ENCODE measurements around the gene BEND7. TPM values are rescaled to one million over a fixed set of nuclear protein-coding genes. Genes with fewer than 3 reads are reported as not detected.

BEND7 gene
- total and polyA plus RNA-seq, 9 of the 15 experiments (the other 6 are each of a cell fraction or from before 2014, with no cell fraction given), result 1.3 to 11.4 (median 5.2) TPM

GRCh38 chr10:13559124-13559700 lies 30.4 kb upstream of the BEND7 start (continued):
- no peak for TF ChIP-seq TSC22D4 (tag; IDR thresholded peaks at IDR 0.05)
- TF ChIP-seq MEF2A (IDR thresholded peaks at IDR 0.05; ENCODE audit: control insufficient read depth, low read depth, low read length), result no peak
- no peak for TF ChIP-seq NFYB (IDR thresholded peaks at IDR 0.05; ENCODE audit: extremely low read depth, insufficient read length)
- no peak for TF ChIP-seq CGGBP1 (CRISPR knock-in tag; IDR thresholded peaks at IDR 0.05)
- TF ChIP-seq GTF2F1 (IDR thresholded peaks at IDR 0.05; ENCODE audit: low read depth, low read length), result no peak
- TF ChIP-seq TFAP4 (CRISPR knock-in tag; IDR thresholded peaks at IDR 0.05; ENCODE audit: borderline replicate concordance), result no peak
- no peak for TF ChIP-seq RBFOX2 (IDR thresholded peaks at IDR 0.05; ENCODE audit: low read depth, low read length)
- TF ChIP-seq U2AF1 (optimal IDR thresholded peaks at IDR 0.05; ENCODE audit: low read depth, low read length), result no peak

GRCh38 chr10:13555884-13556510 lies 27.2 kb upstream of the BEND7 start:
- Histone ChIP-seq H3K9me1 (ENCODE audit: control insufficient read depth, insufficient read depth, low read length) (no peaks in the 10 kb centered on the region), H3K27ac (ENCODE audit: extremely low read depth, low read depth, low read length) (no peak overlapping the region), H3K9me3 (replicated peaks; ENCODE audit: control insufficient read depth, insufficient read depth, low read depth, low read length) (no peaks in the 10 kb centered on the region), H4K20me1 (replicated peaks; ENCODE audit: control insufficient read depth, insufficient read depth, low read length) (no peaks in the 10 kb centered on the region), H3K4me2 (ENCODE audit: insufficient read depth, low read length) (no peak overlapping the region), H3K4me3 (no peak overlapping the region), H3K9ac (ENCODE audit: insufficient read depth in 1 of 2, low read depth in 2 of 2, low read length in 2 of 2) (no peak overlapping the region), H3K4me1 (replicated peaks in 1 of 2; ENCODE audit: control insufficient read depth in 2 of 2, insufficient read depth in 2 of 2, low read length in 2 of 2) (no peaks in the 10 kb centered on the region), H2AFZ (ENCODE audit: low read depth, low read length) (no peak overlapping the region), H3K27me3 (ENCODE audit: control insufficient read depth in 2 of 2, insufficient read depth in 2 of 2, low read length in 2 of 2) (peaks cover 0 to 8% of the 10 kb centered on the region in 2 experiments; a peak in 3 of 5 replicates), H3K36me3 (ENCODE audit: control insufficient read depth, insufficient read depth, low read length) (no peaks in the 10 kb centered on the region), H3K79me2 (ENCODE audit: control insufficient read depth, insufficient read depth, low read length) (no peaks in the 10 kb centered on the region)
- BruUV-seq (replicated peaks), result no TSS peak
- intact Hi-C loops (cut with micrococcal nuclease), result no loop called here
- CTCF ChIA-PET (ENCODE audit: low intra/inter-chr PET ratio), result no interaction called here
- in situ Hi-C loops (cut with MboI), result no loop called here
- TF ChIP-seq RFX1 (IDR thresholded peaks at IDR 0.05) (peak; percentile 79), MXI1 (IDR thresholded peaks at IDR 0.05; ENCODE audit: low read depth, low read length) (no peak)
- ATAC-seq, result no peak
- no peak for DNase-seq (ENCODE audit: extremely low read depth in 1 of 4, low spot score in 3 of 4)
- WGBS (ENCODE audit: insufficient coverage, low coverage, missing lambda C conversion rate), result 0% methylated on average over 2 of the region's 2 CpGs
- POLR2A ChIA-PET, result no interaction called here
- no peak for FAIRE-seq

All from K562 (cell line).